Naive thymus-derived CD8-positive, alpha-beta T cell (primary cell): ENCODE results near the gene BPTF. TPM values are rescaled to one million over a fixed set of nuclear protein-coding genes. Genes with fewer than 3 reads are reported as not detected.
"Not testable (repeated sequence)": the region's sequence is repeated elsewhere in the genome, so short reads cannot be mapped to it uniquely, and the experiment has no call there.

Source experiments
- ATAC-seq, 2 donors: fragments of 150-1000 bp; cut with Tn5 transposase in 1 of 2; sonication (Bioruptor Pico), chemical (Tn5 transposase) in 1 of 2; 1 replicate in 1 of 2; 2 replicates in 1 of 2; pipeline ENCODE4 v1.10.0; 2021; ENCODE audit warnings: mild to moderate bottlenecking in 2 of 2, moderate library complexity in 2 of 2
- POLR2A ChIA-PET: fragments of 350-600 bp; sonication (Branson Sonifier 250); formaldehyde crosslinking; loops from one replicate; lab custom pipeline; 2021; ENCODE audit warnings: antibody characterized with exemption; lab: Charles Lee
- DNase-seq, 10 donors: peaks; one replicate each; pipeline versions ENCODE4 v3.0.0 to v3.0.0-alpha.2; 2020 to 2022
- H3K27ac Mint-ChIP-seq, 10 donors: one replicate each; pipeline ENCODE4 v1.8.0; 2020 to 2022; ENCODE audit warnings: mild to moderate bottlenecking in 10 of 10, mixed read lengths in 10 of 10, moderate library complexity in 4 of 10, inconsistent platforms in 1 of 10
- H3K27me3 Mint-ChIP-seq, 5 donors: one replicate each; pipeline ENCODE4 v1.8.0; 2021 to 2022; ENCODE audit warnings: mixed read lengths in 5 of 5
- H3K36me3 Mint-ChIP-seq, 3 donors: one replicate each; pipeline ENCODE4 v1.8.0; 2020 to 2022; ENCODE audit warnings: mixed read lengths in 3 of 3, mild to moderate bottlenecking in 2 of 3, inconsistent platforms in 1 of 3
- H3K4me1 Mint-ChIP-seq, 4 donors: one replicate each; pipeline ENCODE4 v1.8.0; 2021 to 2022; ENCODE audit warnings: mixed read lengths in 4 of 4
- H3K4me3 Mint-ChIP-seq, 10 donors: one replicate each; pipeline ENCODE4 v1.8.0; 2020 to 2022; ENCODE audit warnings: mild to moderate bottlenecking in 10 of 10, mixed read lengths in 10 of 10, moderate library complexity in 6 of 10, inconsistent platforms in 1 of 10
- H3K9me3 Mint-ChIP-seq, 9 donors: one replicate each; pipeline ENCODE4 v1.8.0; 2020 to 2022; ENCODE audit warnings: mixed read lengths in 9 of 9, mild to moderate bottlenecking in 3 of 9, inconsistent platforms in 1 of 9, moderate library complexity in 1 of 9
- polyA plus RNA-seq, 3 donors: library from polyadenylated mRNA; unstranded; fragments of 300-500 nt; fragmentation: Illumina TruSeq; gene quantifications; one replicate each; pipeline ENCODE4 v1.2.3, GENCODE V29; 2021
- total RNA-seq, 8 experiments: library from RNA in 2 of 8; stranded (reverse) in 2 of 8; gene quantifications; one replicate each; pipeline ENCODE4 v1.2.3 and lab custom pipeline; 2021 to 2026

Gene BPTF
- total and polyA plus RNA-seq, 5 experiments from 2014 or later: 9.9 to 194 (median 18.8) TPM

DNA sequence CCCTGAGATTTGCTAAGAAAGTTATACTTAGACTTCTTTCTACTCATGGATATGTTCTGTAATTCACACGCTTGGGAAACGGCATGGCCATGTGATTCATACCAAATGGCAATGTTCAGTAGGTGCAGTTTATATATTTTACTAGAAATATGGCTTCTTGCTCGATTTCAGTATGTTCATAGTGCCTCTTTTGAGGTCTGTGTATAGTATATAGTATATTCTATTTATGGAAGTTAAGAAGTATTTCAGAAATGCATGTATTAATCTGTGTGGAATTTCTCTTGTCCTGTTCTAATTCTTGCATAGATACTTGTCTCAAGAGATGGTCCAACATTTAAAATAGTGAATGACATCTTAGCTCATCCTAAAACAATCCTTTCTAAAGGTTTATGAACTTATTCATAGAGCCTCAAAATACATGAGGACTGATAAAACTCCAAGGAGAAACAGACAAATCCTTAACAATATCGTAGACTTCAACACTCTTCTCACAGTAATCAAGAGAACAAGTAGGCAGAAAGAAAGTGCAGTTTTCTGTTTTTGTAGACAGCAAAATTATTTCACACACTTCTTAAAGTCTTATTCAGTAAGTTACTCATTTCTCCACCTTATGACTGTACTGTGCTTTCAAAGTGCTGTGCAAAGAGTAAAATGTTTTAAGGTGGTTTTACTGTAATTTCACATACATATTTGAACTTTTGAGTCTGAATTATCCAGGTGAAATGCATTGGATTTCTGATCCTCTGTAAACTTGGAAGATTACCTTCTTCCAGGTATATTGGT, 11.1 kb downstream of the BPTF start:
- Mint-ChIP-seq H3K27me3 (no peaks in the 10 kb centered on the region), H3K4me3 (peak overlapping the region in 7 of 10 donors; percentile 8 to 57 (median 33)), H3K9me3 (no peaks in the 10 kb centered on the region), H3K36me3 (peaks cover 0 to 15% (median 0%) of the 10 kb centered on the region in 3 donors), H3K4me1 (peaks cover 26 to 88% (median 76%) of the 10 kb centered on the region in 4 donors), H3K27ac (peak overlapping the region in 7 of 10 donors; percentile 16 to 61 (median 22))
- ATAC-seq: no peak
- POLR2A ChIA-PET: interaction anchor here (0.6 kb wide), 1 partner anchor 14 kb away, joined by 5 read pairs; no protein-coding TSS in a partner anchor
- no peak for DNase-seq

DNA sequence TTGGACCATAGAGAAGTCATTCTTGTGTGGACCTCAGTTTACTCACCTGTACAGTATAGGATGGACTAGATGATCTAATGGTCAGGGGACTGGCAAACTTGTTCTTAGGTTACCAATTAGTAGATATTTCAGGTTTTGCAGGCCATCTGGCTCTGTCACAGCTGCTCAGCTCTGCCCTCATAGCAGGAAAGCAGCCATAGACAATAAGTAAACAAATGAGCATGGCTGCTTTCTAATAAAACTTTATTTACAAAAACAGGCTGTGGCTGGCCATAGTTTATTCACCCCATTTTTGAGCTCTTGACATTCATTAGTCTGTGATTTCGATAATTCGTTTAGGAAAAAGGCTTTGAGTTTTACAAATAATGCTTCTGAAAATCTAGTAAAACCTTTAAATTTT, 12.7 kb downstream of the BPTF start:
- Mint-ChIP-seq H3K27me3 (no peaks in the 10 kb centered on the region), H3K36me3 (peaks cover 0 to 12% (median 0%) of the 10 kb centered on the region in 3 donors), H3K4me1 (peaks cover 29 to 95% (median 77%) of the 10 kb centered on the region in 4 donors), H3K9me3 (no peaks in the 10 kb centered on the region), H3K4me3 (peak overlapping the region in 4 of 10 donors; percentile 8 to 52 (median 38)), H3K27ac (peak overlapping the region in 2 of 10 donors; percentile 17 to 59)
- ATAC-seq: no peak
- DNase-seq: no peak
- POLR2A ChIA-PET: interaction anchor here (0.8 kb wide), 1 partner anchor 9 kb away, joined by 4 read pairs; no protein-coding TSS in a partner anchor

DNA sequence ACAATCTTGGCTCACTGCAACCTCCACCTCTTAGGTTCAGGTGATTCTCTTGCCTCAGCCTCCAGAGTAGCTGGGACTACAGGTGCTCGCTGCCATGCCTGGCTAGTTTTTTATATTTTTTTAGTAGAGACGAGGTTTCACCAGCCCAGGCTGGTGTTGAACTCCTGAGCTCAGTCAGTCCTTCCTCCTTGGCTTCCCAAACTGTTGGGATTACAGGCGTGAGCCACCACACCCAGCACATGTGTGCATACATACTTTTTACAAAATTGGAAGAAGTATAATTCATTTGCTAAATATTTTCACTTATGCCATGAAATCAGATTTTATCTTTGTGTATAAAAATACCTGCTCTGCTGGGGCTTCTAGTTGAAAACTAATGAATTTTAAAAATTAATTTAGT, 13.2 kb downstream of the BPTF start:
- POLR2A ChIA-PET: interaction anchor here (0.8 kb wide), 1 partner anchor 10 kb away, joined by 4 read pairs; no protein-coding TSS in a partner anchor
- H3K27me3 Mint-ChIP-seq: no peaks in the 10 kb centered on the region
- peak overlapping the region in 2 of 10 donors; percentile 17 to 59 for H3K27ac Mint-ChIP-seq
- DNase-seq (no peak), ATAC-seq (no peak)
- H3K36me3 Mint-ChIP-seq: peaks cover 0 to 7% (median 0%) of the 10 kb centered on the region in 3 donors
- peak overlapping the region in 2 of 10 donors; percentile 41 to 52 for H3K4me3 Mint-ChIP-seq
- H3K9me3 Mint-ChIP-seq: no peaks in the 10 kb centered on the region
- peaks cover 29 to 89% (median 72%) of the 10 kb centered on the region in 4 donors for H3K4me1 Mint-ChIP-seq

DNA sequence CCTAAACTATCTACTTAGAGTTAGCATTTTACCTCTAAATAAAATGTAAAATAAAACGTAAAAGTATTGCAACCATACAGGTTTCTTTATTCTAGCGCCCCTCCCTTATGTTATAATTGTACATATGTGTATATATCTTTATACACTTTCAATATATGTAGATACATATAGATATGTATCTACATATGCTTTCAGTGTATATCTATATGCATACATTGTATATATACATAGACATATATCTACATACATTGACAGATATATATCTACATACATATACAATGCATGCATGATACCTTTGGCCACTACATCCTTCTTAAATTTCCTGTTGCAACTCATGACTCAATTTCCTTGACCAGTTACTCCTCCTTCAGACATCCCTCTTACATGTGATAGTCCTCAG, 16.7 kb downstream of the BPTF start:
- Mint-ChIP-seq H3K4me3 (peak overlapping the region in 1 of 10 donors; percentile 4), H3K4me1 (peaks cover 21 to 72% (median 54%) of the 10 kb centered on the region in 4 donors), H3K27me3 (no peaks in the 10 kb centered on the region), H3K36me3 (peaks cover 0 to 7% (median 0%) of the 10 kb centered on the region in 3 donors), H3K27ac (peak overlapping the region in 5 of 10 donors; percentile 0 to 32 (median 23)), H3K9me3 (no peaks in the 10 kb centered on the region)
- ATAC-seq (no peak), DNase-seq (no peak)
- POLR2A ChIA-PET: no interaction called here

DNA sequence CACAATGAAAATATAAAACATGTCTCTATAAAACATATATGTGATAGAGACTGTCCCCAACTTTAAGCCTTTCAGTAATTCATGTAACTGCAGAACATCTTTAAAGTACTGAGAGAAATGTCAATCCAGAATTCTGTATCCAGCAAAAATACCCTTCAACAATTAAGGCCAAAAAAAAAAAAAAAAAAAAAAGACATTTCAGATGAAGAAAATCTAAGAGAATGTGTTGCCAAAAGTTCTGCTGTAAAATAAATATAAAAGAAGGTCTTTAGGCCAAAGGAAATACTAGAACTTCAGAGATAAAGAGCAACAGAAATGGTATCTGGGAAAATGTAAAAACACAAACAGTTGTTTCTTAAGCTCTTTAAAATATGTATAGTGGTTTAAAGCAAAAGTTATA, 17.3 kb downstream of the BPTF start:
- no peak for ATAC-seq
- H3K4me1 Mint-ChIP-seq: peaks cover 15 to 68% (median 52%) of the 10 kb centered on the region in 4 donors
- H3K36me3 Mint-ChIP-seq: peaks cover 0 to 7% (median 0%) of the 10 kb centered on the region in 3 donors
- no peak for DNase-seq
- peak overlapping the region in 3 of 10 donors; percentile 23 to 32 (median 27) for H3K27ac Mint-ChIP-seq
- H3K9me3 Mint-ChIP-seq: no peaks in the 10 kb centered on the region
- POLR2A ChIA-PET: no interaction called here
- no peak overlapping the region for H3K4me3 Mint-ChIP-seq
- no peaks in the 10 kb centered on the region for H3K27me3 Mint-ChIP-seq

DNA sequence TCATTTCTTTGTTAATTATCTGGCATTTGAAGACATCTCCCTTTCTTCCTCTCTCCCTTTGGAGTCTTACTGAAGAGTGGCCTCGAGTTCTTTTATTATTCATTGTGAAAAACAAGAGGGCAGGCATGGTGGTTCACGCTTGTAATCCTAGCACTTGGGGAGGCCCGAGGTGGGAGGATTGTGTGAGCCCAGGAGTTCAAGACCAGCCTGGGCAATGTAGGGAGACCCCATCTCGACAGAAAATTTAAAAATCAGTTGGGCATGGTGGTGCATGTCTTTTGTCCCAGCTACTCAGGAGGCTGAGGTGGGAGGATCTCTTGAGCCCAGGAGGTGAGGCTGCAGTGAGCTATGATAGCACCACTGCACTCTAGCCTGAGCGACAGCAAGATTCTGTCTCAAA, 20.1 kb downstream of the BPTF start:
- ATAC-seq (no peak), DNase-seq (no peak)
- Mint-ChIP-seq H3K27ac (peak overlapping the region in 2 of 10 donors; percentile 33 to 46), H3K4me3 (no peak overlapping the region), H3K4me1 (peaks cover 17 to 61% (median 51%) of the 10 kb centered on the region in 4 donors), H3K9me3 (no peaks in the 10 kb centered on the region), H3K36me3 (peaks cover 0 to 14% (median 2%) of the 10 kb centered on the region in 3 donors), H3K27me3 (no peaks in the 10 kb centered on the region)
- POLR2A ChIA-PET: no interaction called here

DNA sequence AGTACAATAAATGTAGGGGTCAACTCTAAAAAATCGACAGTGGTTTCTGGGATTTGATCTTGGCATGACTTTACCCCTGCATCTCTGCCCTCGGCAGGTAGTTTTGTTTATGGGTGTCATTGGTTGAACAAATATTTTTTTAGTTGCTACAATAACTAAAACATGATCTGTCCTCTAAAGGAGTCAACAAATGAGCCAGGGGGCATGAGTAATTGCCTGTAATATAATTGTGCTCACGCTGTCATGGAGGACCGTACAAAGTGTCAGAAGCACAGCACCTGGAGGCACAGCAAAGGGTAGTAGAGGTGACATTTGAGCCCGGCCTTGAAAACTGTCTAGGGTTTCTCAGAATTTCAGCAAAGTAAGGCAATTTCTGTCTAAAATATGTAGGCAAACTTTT, 22.9 kb downstream of the BPTF start:
- H3K27me3 Mint-ChIP-seq, H3K9me3 Mint-ChIP-seq, ATAC-seq, DNase-seq, POLR2A ChIA-PET: not testable (repeated sequence)
- H3K27ac Mint-ChIP-seq: peak overlapping the region in 2 of 10 donors; percentile 12 to 82
- peaks cover 21 to 64% (median 56%) of the 10 kb centered on the region in 4 donors for H3K4me1 Mint-ChIP-seq
- peaks cover 0 to 31% (median 2%) of the 10 kb centered on the region in 3 donors for H3K36me3 Mint-ChIP-seq
- H3K4me3 Mint-ChIP-seq: peak overlapping the region in 1 of 10 donors; percentile 29

DNA sequence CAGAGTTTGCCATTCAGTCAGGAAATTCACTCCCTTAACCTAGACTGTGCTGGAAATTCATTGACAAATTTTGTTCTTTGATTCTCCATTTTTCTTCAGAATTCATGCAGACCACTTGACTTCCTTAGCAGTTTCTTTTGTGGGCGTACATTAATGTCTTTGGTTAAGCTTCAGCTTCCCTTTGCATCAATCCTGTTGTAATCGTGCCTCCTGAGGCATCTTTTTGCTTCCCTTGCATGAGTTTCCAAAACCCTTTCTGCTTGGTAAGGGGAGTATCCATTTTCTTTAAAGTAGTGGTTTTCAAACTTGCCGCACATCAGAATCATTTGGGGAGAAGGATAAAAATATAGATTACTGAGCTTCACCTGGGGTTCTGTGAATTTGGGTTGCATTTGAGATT, 23.5 kb downstream of the BPTF start:
- H3K9me3 Mint-ChIP-seq, POLR2A ChIA-PET, ATAC-seq, H3K27me3 Mint-ChIP-seq, DNase-seq: not testable (repeated sequence)
- Mint-ChIP-seq H3K4me1 (peaks cover 22 to 67% (median 60%) of the 10 kb centered on the region in 4 donors), H3K36me3 (peaks cover 2 to 34% (median 3%) of the 10 kb centered on the region in 3 donors), H3K27ac (peak overlapping the region in 5 of 10 donors; percentile 2 to 56 (median 28)), H3K4me3 (peak overlapping the region in 7 of 10 donors; percentile 3 to 53 (median 36))

DNA sequence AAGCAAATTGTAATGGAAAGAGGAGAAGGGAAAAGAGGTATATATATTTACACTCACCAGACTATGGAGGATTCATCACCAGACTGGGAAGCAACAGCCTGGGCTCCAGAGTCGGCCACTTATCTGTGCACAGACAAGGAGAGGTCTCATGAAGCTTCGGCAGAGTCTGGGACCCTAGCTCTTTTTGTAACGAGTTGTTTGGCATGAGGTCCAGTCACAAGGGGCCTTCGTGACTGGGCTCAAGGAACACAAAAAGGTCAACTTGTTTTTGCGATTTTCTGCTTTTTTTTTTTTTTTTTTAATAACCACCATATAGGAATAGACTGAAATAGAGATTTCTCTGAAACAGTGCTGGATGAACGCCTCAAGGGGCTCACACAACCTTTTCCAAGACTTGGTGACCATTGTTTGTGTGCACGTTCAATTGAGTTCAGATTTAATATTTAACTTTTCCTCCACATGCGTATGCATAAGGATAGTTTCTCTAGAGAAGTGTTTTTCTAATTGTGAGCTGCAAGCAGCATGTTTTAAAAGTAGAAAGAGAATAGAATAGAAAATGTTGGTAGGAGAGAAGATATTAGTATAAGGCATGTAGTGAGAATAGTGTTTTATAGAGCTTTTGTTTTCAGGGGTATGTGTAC, 25.8 kb downstream of the BPTF start:
- peak overlapping the region in 5 of 10 donors; percentile 1 to 67 (median 33) for H3K27ac Mint-ChIP-seq
- H3K4me3 Mint-ChIP-seq: peak overlapping the region in 1 of 10 donors; percentile 19
- ATAC-seq (no peak), DNase-seq (no peak)
- no peaks in the 10 kb centered on the region for H3K27me3 Mint-ChIP-seq
- H3K4me1 Mint-ChIP-seq: peaks cover 32 to 81% (median 73%) of the 10 kb centered on the region in 4 donors
- peaks cover 8 to 47% (median 10%) of the 10 kb centered on the region in 3 donors for H3K36me3 Mint-ChIP-seq
- POLR2A ChIA-PET: interaction anchor here (0.7 kb wide), 1 partner anchor 14 kb away, joined by 5 read pairs; no protein-coding TSS in a partner anchor
- H3K9me3 Mint-ChIP-seq: no peaks in the 10 kb centered on the region

DNA sequence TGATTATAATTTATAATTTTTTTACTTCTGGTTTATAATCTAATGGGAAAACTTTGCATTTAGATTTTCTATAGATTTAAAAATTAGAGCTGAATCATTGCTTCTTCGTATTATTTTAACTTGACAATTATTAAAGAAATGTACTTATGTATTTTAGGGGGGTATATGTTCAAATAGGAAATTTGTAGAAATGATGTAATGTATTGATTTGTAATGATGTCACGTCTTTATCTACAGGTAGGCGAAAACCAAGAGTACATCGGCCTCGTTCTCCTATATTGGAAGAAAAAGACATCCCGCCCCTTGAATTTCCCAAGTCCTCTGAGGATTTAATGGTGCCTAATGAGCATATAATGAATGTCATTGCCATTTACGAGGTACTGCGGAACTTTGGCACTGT, 28.4 kb downstream of the BPTF start:
- peak overlapping the region in 1 of 10 donors; percentile 88 for H3K27ac Mint-ChIP-seq
- H3K27me3 Mint-ChIP-seq: no peaks in the 10 kb centered on the region
- H3K9me3 Mint-ChIP-seq: no peaks in the 10 kb centered on the region
- peak overlapping the region in 4 of 10 donors; percentile 52 to 74 (median 66) for H3K4me3 Mint-ChIP-seq
- ATAC-seq (no peak), DNase-seq (no peak)
- POLR2A ChIA-PET: no interaction called here
- H3K4me1 Mint-ChIP-seq: peaks cover 39 to 84% (median 78%) of the 10 kb centered on the region in 4 donors
- peaks cover 8 to 62% (median 10%) of the 10 kb centered on the region in 3 donors for H3K36me3 Mint-ChIP-seq

DNA sequence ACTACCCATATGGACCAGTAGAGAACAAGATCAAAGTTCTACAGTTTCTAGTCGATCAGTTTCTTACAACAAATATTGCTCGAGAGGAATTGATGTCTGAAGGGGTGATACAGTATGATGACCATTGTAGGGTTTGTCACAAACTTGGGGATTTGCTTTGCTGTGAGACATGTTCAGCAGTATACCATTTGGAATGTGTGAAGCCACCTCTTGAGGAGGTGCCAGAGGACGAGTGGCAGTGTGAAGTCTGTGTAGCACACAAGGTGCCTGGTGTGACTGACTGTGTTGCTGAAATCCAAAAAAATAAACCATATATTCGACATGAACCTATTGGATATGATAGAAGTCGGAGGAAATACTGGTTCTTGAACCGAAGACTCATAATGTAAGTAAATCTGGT, 29.1 kb downstream of the BPTF start:
- DNase-seq: no peak
- peak overlapping the region in 7 of 10 donors; percentile 2 to 82 (median 65) for H3K4me3 Mint-ChIP-seq
- no peaks in the 10 kb centered on the region for H3K9me3 Mint-ChIP-seq
- no peaks in the 10 kb centered on the region for H3K27me3 Mint-ChIP-seq
- H3K27ac Mint-ChIP-seq: peak overlapping the region in 8 of 10 donors; percentile 2 to 88 (median 68)
- POLR2A ChIA-PET: interaction anchor here (2.0 kb wide), 1 partner anchor 30 kb away, joined by 5 read pairs; the partner anchor contains the start of gene BPTF
- H3K4me1 Mint-ChIP-seq: peaks cover 34 to 83% (median 75%) of the 10 kb centered on the region in 4 donors
- H3K36me3 Mint-ChIP-seq: peaks cover 8 to 56% (median 10%) of the 10 kb centered on the region in 3 donors
- ATAC-seq: no peak
